GM19193 (cell line): ENCODE results near the gene PKP3.

Source experiments
- POLR2A ChIP-seq: IDR thresholded peaks from 4 replicates; pipeline ENCODE4 v1.6.1; 2011; ENCODE audit not compliant: insufficient read depth, insufficient read length; ENCODE audit errors: extremely low read depth

PKP3 gene

DNA sequence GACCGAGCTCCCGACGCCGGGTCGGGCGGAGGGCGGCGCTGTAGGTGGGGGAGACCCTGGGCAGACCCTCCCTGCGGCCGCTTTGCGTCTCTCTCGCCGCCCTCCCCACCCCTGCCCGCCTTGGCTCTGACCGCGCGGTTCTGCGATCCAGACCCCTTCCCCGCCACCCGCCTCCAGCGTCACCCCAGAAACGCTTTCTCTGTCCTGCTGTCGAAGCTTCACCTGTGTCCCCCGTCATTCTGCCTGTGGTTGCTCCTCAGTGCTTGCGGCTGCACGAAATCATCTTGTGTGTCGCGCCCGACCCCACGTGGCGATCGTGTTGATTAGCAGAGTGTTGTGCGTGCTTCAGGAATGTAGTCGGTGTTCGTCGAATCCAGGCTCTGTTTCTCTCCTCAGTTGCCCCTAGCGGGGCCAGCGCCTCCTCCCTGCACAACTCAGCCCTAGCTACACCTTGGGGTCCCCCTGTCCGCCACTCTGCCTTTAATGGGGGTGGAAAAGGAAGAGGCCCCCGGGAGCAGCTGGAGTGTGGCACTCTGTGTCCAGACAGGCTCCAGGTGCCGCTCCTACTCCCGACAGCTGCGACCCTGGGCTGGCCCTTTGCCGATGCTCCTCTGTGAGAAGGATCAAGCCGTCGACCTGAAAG is 56.9 kb downstream of the PKP3 start:
- TF ChIP-seq POLR2A = no peak

DNA sequence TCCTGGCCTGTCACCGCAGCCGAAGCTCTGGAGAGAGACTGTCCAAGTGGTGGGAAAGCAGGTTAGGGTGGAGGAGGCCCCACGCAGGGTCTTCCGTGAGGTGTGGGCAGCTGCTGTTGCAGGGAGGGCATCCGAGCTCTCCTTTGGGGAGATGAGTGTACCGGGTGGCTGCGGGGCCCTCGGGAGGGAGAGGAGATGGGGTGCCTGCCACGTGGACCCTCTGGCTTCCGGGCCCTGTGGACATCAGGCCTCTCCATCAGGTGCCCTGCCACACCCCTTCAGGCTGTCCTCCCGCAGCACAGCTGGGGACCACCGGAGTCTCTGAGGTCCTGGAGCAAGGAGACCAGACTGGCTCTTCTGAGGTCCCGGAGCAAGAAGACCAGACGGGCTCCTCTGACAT is 57.7 kb downstream of the PKP3 start:
- TF ChIP-seq POLR2A = no peak

DNA sequence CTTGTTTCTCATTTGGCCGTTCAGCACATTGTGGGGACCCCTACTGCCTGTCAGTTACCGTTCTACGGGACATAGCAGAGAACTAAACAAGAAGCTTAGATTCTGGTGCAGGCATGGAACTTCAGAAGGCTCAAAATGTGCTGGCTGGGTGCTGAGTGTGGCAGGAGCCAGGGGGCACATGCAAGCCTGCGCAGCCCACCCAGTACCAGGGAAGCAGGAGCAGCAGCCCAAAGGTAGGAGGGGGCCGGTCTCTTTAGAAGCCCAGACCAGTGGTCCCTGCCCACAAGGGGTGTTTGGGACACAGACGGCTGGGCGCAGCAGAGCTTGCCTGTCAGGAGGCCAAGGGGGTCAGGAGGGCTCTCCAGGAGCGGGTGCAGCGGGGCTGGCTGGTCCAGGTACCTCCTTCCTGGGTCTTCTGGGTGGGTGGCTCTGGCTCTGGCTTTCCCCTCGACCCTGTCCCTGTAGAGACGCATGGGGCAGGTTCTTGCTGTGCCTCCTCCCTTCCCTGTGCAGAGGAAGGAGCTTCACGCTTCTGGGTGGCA is 58.3 kb downstream of the PKP3 start:
- no peak for TF ChIP-seq POLR2A

DNA sequence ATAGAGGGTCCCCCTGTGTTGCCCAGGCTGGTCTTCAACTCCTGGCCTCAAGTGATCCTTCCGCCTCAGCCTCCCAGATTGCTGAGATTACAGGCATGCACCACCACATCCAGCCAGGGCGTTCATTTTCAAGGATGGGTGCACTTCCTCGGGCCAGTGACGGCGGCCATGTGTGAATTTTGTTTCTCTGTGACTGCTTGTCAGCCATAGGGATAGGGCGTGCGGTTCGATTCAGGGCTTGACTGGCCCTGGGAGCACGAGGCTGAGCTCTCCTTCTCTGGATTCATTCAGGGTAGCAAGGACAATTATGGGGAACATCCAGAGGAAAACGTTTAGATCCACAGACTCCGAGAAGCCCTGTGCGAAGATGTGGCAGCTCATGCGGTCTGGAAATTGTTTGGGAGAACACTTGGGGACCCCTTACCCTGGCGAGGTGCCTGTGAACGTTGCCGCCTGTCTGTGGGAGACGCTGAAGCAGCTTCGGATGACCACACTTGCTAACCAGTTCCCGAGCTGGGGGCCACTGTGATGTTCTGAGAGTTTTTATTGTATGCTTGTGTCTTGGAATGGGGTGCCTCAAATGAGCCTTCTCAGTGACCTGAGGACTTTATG is 59.0 kb downstream of the PKP3 start:
- TF ChIP-seq POLR2A = no peak

DNA sequence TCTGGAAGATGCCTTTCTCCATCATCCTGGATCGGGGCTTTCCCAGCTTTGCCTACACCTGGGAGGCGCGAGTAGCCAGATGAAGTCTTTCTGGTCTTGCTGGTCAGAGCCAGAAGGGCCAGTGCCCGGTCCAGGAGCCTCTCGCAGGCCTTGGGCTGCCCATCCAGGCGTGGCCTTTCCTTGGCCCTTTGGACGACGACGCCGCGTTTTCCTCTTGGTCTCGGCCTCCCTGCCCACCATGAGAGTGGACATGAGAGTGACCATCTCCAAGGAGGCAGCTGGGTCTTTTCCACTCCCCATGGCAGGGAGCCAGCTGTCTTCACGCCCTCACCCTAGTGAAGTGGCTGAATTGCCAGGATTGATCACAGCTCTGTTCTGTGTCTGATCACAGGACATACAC is 59.6 kb downstream of the PKP3 start:
- TF ChIP-seq POLR2A = no peak

DNA sequence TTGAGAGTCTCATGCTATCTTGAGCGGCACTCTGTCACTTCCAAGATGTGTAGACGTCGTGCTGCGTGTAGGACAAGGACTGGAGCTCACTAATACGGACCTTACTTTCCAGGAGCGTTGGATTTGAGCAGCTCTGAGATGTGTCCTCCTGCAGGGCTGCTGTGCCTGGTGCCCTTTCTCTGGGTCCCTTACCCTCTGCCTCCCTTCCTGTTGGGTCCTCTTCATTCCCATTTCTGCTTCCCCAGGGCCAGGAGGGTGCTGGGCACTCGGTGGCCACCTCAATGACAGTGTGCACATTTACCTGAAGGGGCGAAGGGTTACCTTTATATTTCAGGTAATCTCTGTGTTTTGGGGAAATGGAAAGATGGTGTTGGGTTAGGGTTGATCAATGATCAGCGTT is 60.0 kb downstream of the PKP3 start:
- TF ChIP-seq POLR2A = no peak
